SK-N-SH (cell line): ENCODE measurements around the gene RFX3. TPM values are rescaled to one million over a fixed set of nuclear protein-coding genes. Genes with fewer than 3 reads are reported as not detected.

ENCODE experiments used
- CTCF ChIA-PET: fragments of 300-600, 350-600 bp; formaldehyde crosslinking; extraction: SDS; loops from one replicate; lab custom pipeline; 2021; lab: Yijun Ruan, JAX
- POLR2A ChIA-PET: fragments of 350-600 bp; sonication (Branson Sonifier 250); formaldehyde crosslinking; extraction: SDS; loops from one replicate; lab custom pipeline; 2020; ENCODE audit warnings: antibody characterized with exemption, inconsistent platforms; lab: Yijun Ruan, JAX
- DNase-seq: peaks from one replicate; pipeline ENCODE4 v3.0.0; 2012
- H2AFZ ChIP-seq: fragments of 200-600 bp; sonication (generic); 2 replicates; pipeline ENCODE4 v1.8.1; 2016; ENCODE audit warnings: antibody characterized with exemption, mild to moderate bottlenecking, low read depth
- H3F3A ChIP-seq: fragments of 200-600 bp; sonication (generic); replicated peaks from 2 replicates; pipeline ENCODE3; 2016; ENCODE audit warnings: antibody characterized with exemption, mild to moderate bottlenecking; ENCODE audit not compliant: insufficient read depth
- H3K27ac ChIP-seq, 2 experiments: fragments of 200-500 bp in 1 of 2; fragments of 200-600 bp in 1 of 2; sonication (Bioruptor generic) in 1 of 2; sonication (generic), shearing (Covaris generic) in 1 of 2; 2 replicates each; pipeline versions ENCODE4 v1.5.1 to v1.6.1; 2014 to 2016; ENCODE audit warnings: low read depth in 2 of 2, inconsistent platforms in 1 of 2, low read length in 1 of 2, mild to moderate bottlenecking in 1 of 2, mixed read lengths in 1 of 2
- H3K27me3 ChIP-seq: fragments of 200-600 bp; sonication (generic), shearing (Covaris generic); 2 replicates; pipeline ENCODE4 v1.6.1; 2016; ENCODE audit warnings: mixed run types; ENCODE audit not compliant: insufficient read depth
- H3K36me3 ChIP-seq, 2 experiments: fragments of 200-500 bp in 1 of 2; fragments of 200-600 bp in 1 of 2; sonication (Bioruptor generic) in 1 of 2; sonication (generic) in 1 of 2; replicated peaks in 1 of 2; 2 replicates each; pipeline versions ENCODE3 to v1.5.1; 2014 to 2016; ENCODE audit warnings: low read length in 1 of 2, mild to moderate bottlenecking in 1 of 2; ENCODE audit not compliant: insufficient read depth in 2 of 2, control insufficient read depth in 1 of 2
- H3K4me1 ChIP-seq, 2 experiments: fragments of 200-500 bp in 1 of 2; fragments of 200-600 bp in 1 of 2; sonication (Bioruptor generic) in 1 of 2; sonication (generic), shearing (Covaris generic) in 1 of 2; 2 replicates each; pipeline versions ENCODE4 v1.5.1 to v1.6.1; 2014 to 2016; ENCODE audit warnings: low read depth in 1 of 2, low read length in 1 of 2, mixed run types in 1 of 2; ENCODE audit not compliant: insufficient read depth in 2 of 2, control insufficient read depth in 1 of 2
- H3K4me2 ChIP-seq: fragments of 200-600 bp; sonication (generic), shearing (Covaris generic); 2 replicates; pipeline ENCODE4 v1.6.1; 2017; ENCODE audit warnings: mixed run types
- H3K4me3 ChIP-seq, 2 experiments: fragments of 200-500 bp in 1 of 2; fragments of 200-600 bp in 1 of 2; sonication (Bioruptor generic) in 1 of 2; sonication (generic), shearing (Covaris generic) in 1 of 2; 2 replicates each; pipeline versions ENCODE4 v1.5.1 to v1.8.1; 2014 to 2016; ENCODE audit warnings: low read depth in 2 of 2, inconsistent platforms in 1 of 2, low read length in 1 of 2, mild to moderate bottlenecking in 1 of 2, mixed read lengths in 1 of 2, moderate library complexity in 1 of 2
- H3K79me2 ChIP-seq: fragments of 200-600 bp; sonication (generic); 2 replicates; pipeline ENCODE4 v1.8.1; 2017; ENCODE audit warnings: mild to moderate bottlenecking; ENCODE audit not compliant: insufficient read depth
- H3K9ac ChIP-seq: fragments of 200-600 bp; sonication (generic); 2 replicates; pipeline ENCODE4 v1.6.1; 2017; ENCODE audit warnings: mixed run types
- H3K9me2 ChIP-seq: fragments of 200-600 bp; sonication (generic); 2 replicates; pipeline ENCODE4 v1.6.1; 2017; ENCODE audit warnings: mixed run types
- H3K9me3 ChIP-seq: fragments of 200-600 bp; sonication (generic); 2 replicates; pipeline ENCODE4 v1.6.1; 2017; ENCODE audit warnings: mixed run types, mild to moderate bottlenecking, moderate library complexity
- H4K20me1 ChIP-seq: fragments of 200-600 bp; sonication (generic); 2 replicates; pipeline ENCODE4 v1.6.1; 2017; ENCODE audit warnings: mild to moderate bottlenecking, mixed run types; ENCODE audit not compliant: insufficient read depth
- CHD2 ChIP-seq: fragments of 150-350 bp; IDR thresholded peaks from 2 replicates; pipeline ENCODE4 v1.6.1; 2018; ENCODE audit warnings: low read length; ENCODE audit not compliant: partially characterized antibody
- CTCF ChIP-seq: fragments of 200-600 bp; sonication (generic); IDR thresholded peaks from 2 replicates; pipeline ENCODE4 v1.6.1; 2017; ENCODE audit warnings: antibody characterized with exemption, mild to moderate bottlenecking, moderate library complexity
- ELF1 ChIP-seq: IDR thresholded peaks from 2 replicates; pipeline ENCODE4 v1.4.0; 2012
- EZH2phosphoT487 ChIP-seq: fragments of 200-600 bp; sonication (generic); IDR thresholded peaks from 2 replicates; pipeline ENCODE4 v1.6.1; 2017; ENCODE audit warnings: low read depth, mixed run types, mild to moderate bottlenecking, antibody characterized with exemption, moderate library complexity, borderline replicate concordance
- FOSL2 ChIP-seq: IDR thresholded peaks from 2 replicates; pipeline ENCODE4 v1.4.0; 2012; ENCODE audit warnings: low read depth, mild to moderate bottlenecking, moderate library complexity, borderline replicate concordance
- IRF3 ChIP-seq: fragments of 150-350 bp; IDR thresholded peaks from 2 replicates; pipeline ENCODE4 v1.6.1; 2016; ENCODE audit warnings: mild to moderate bottlenecking, low read depth, low read length
- MXI1 ChIP-seq: IDR thresholded peaks from 2 replicates; pipeline ENCODE4 v1.6.1; 2012; ENCODE audit warnings: mild to moderate bottlenecking, low read depth, low read length, improper control_type of control experiment
- NFIC ChIP-seq: IDR thresholded peaks from 2 replicates; pipeline ENCODE4 v1.4.0; 2012; ENCODE audit warnings: borderline replicate concordance
- WGBS: methylation state at CpG from one replicate; pipeline ENCODE4 v1.1.6; 2017; ENCODE audit warnings: low lambda C conversion rate; 5-methylcytosine and 5-hydroxymethylcytosine counted together
- polyA plus RNA-seq, 3 experiments: library from polyadenylated mRNA; depleted of rRNA; stranded (reverse); fragments of >200 nt; gene quantifications; 2 replicates each; pipeline ENCODE4 v1.2.3, GENCODE V29; 2012

RFX3 gene
- polyA plus RNA-seq, 1 of the 3 experiments (the other 2 are of a cell fraction), result 1.7 TPM

GRCh38 chr9:3346549-3346948 lies 179.3 kb downstream of the RFX3 start:
- WGBS, result 93% methylated on average over 3 of the region's 3 CpGs
- H3K9me3 ChIP-seq, result peaks cover 4% of the 10 kb centered on the region; the same call in 1 of the 2 replicates
- no peak overlapping the region for H3K27ac ChIP-seq
- H4K20me1 ChIP-seq, result no peaks in the 10 kb centered on the region
- no peak for TF ChIP-seq NFIC
- TF ChIP-seq, all 33 proteins: peak for 0
- ChIA-PET POLR2A (no interaction called here), CTCF (interaction anchor here (0.6 kb wide), 1 partner anchor 1840 kb away, joined by 3 read pairs; no protein-coding TSS in a partner anchor)
- Histone ChIP-seq H3K4me1 (no peaks in the 10 kb centered on the region; a peak in 1 of 4 replicates), H3K4me3 (no peak overlapping the region), H3K9ac (no peak overlapping the region), H3K36me3 (no peaks in the 10 kb centered on the region), H3K79me2 (no peaks in the 10 kb centered on the region), H3K9me2 (no peaks in the 10 kb centered on the region), H3K27me3 (no peaks in the 10 kb centered on the region), H3F3A (no peaks in the 10 kb centered on the region), H2AFZ (no peak overlapping the region), H3K4me2 (no peak overlapping the region)
- DNase-seq, result no peak

GRCh38 chr9:3343671-3344070 lies 182.1 kb downstream of the RFX3 start:
- DNase-seq, result no peak
- TF ChIP-seq CTCF (no peak), EZH2phosphoT487 (no peak), FOSL2 (no peak), IRF3 (no peak), ELF1 (no peak)
- Histone ChIP-seq H3K36me3 (no peaks in the 10 kb centered on the region), H3K79me2 (no peaks in the 10 kb centered on the region), H3K4me3 (no peak overlapping the region), H4K20me1 (no peaks in the 10 kb centered on the region), H3K4me1 (no peaks in the 10 kb centered on the region; a peak in 1 of 4 replicates), H3K27ac (no peak overlapping the region), H2AFZ (no peak overlapping the region), H3K4me2 (no peak overlapping the region), H3K27me3 (no peaks in the 10 kb centered on the region), H3K9me3 (no peaks in the 10 kb centered on the region), H3K9me2 (no peaks in the 10 kb centered on the region), H3F3A (no peaks in the 10 kb centered on the region), H3K9ac (no peak overlapping the region)
- CTCF ChIA-PET, result interaction anchor here (1.2 to 1.9 kb wide), 4 partner anchors 10 to 103 kb away, joined by 3 to 5 read pairs (median 4); no protein-coding TSS in a partner anchor
- POLR2A ChIA-PET, result no interaction called here

GRCh38 chr9:3342159-3342777 lies 183.5 kb downstream of the RFX3 start:
- no peak for DNase-seq

More at GRCh38 chr9:3342159-3342777, 183.5 kb downstream of the RFX3 start:
- H3F3A ChIP-seq, result peaks cover 5% of the 10 kb centered on the region
- no peak overlapping the region for H3K27ac ChIP-seq
- H3K27me3 ChIP-seq, result no peaks in the 10 kb centered on the region
- no peak overlapping the region for H2AFZ ChIP-seq
- H3K9me2 ChIP-seq, result no peaks in the 10 kb centered on the region
- no peak overlapping the region for H3K4me2 ChIP-seq
- TF ChIP-seq CHD2 (no peak), MXI1 (no peak)
- H4K20me1 ChIP-seq, result no peaks in the 10 kb centered on the region
- H3K79me2 ChIP-seq, result no peaks in the 10 kb centered on the region
- no peaks in the 10 kb centered on the region for H3K9me3 ChIP-seq
- H3K9ac ChIP-seq, result no peak overlapping the region
- H3K36me3 ChIP-seq, result no peaks in the 10 kb centered on the region
- peaks cover 3 to 4% of the 10 kb centered on the region in 2 experiments; a peak in 2 of 4 replicates for H3K4me1 ChIP-seq
- ChIA-PET POLR2A (no interaction called here), CTCF (interaction anchor here (1.6 to 1.9 kb wide), 2 partner anchors 11 to 99 kb away, joined by 4 to 5 read pairs; no protein-coding TSS in a partner anchor)
- no peak overlapping the region for H3K4me3 ChIP-seq
- 94% methylated on average over 2 of the region's 2 CpGs for WGBS
